GM20431 (cell line): ENCODE data around the gene ZNF559.

ENCODE experiments used
- in situ Hi-C: fragments of 300-500 bp; cut with MseI, MboI; formaldehyde crosslinking; loops from one replicate; pipeline ENCODE4 v1.15.0; 2020; ENCODE audit warnings: low sequenced_read_pairs; ENCODE audit not compliant: unreplicated experiment

ZNF559 gene

DNA sequence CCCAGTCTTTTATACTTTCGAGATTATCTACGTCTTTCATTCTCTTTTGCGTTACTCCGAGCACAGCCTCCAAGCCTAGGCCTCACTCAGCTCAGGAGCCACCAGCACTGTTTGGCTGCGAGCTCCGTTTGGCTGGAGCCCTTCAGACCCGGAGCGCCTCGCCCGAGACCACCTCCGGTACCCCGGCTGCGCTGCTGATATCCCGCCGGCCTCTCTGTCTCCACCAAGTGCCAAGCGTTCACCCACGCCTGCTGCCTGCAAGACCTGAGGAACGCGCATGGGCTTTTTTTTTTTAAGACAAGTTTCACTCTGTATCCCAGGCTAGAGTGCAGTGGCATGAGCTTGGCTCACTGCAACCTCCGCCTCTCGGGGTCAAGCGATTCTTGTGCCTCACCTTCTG lies 24.7 kb downstream of the ZNF559 start:
- in situ Hi-C loops = no loop called here

DNA sequence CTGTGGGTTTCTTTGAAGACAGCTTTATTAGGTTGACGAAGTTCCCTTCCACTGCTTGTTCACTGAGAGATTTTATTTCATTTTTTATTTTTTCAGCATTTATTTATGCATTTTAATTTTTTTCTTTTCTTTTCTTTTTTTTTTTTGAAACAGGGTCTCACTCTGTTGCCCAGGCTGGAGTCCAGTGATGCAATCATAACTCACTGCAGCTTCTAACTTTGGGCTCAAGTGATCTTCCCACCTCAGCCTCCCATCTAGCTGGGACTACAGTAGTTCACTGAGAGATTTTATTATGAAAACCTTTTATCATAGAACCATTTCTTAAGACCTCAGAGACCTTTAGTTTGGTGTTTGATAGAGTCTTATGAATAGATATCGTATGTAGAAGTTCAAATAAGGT lies 28.5 kb downstream of the ZNF559 start:
- in situ Hi-C loops = no loop called here

DNA sequence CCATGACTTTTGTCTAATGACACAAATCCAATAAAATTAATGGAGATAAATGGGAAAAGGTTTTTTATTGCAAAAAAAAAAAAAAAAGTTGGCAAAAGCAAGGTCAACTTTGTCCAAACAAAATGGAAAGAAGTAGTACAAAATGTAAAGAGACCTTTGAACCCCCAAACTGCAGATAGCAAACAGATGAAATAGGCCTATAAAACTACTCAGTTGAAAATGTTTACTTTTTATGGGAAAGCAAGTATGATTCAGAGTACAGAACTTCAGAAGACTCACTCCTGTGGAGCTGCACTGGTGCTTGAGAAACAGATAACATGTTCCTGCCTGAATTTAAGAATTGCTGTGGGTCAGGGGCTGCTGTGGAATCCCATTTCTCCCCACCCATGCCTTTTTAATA lies 29.0 kb downstream of the ZNF559 start:
- in situ Hi-C loops = no loop called here

DNA sequence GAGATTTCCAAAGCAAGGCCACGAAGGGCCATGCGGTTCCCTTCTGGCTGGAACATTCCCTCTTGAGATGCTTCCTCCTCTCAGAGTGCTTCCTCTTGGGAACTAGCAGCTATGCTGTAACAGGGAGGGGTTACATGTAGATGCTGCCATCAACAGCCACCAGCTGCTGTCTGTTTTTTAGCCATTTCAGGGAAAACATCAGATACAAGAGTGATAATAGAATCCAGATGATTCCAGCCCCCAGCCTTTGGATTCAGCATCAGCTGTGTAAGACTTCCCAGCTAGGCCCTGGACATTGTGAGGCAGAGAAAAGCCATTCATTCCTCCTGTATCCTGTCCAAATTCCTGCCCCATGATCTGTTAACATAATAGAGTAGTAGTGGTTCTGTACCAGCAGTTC lies 30.7 kb downstream of the ZNF559 start:
- in situ Hi-C loops = no loop called here

DNA sequence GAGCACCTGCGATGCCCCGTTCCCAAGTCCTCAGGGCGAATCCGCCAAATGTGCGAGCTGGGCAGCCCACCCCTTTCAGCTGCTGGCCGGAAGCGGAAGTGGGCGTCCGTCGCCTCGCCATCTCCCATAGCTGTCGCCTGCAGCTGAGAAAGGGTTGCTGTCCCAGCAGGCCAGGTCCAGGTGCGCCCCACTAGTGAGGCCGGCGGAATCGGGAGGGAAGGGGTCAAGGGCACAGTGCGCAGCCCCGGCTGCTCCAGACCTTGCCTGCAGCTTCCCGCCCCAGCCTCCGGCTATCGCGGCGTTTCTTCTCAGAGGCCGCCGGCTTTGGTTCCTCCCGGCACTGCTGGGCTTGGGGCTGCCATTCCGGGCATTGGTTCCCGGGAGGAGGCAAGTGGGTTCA lies 38.9 kb downstream of the ZNF559 start, which contains the start of gene ZNF177:
TSS of gene ZNF177 (plus strand) at position 109 of the 400 bp plus-strand sequence. CDS start 15,299 bp downstream, outside the sequence.
- in situ Hi-C loops = no loop called here

DNA sequence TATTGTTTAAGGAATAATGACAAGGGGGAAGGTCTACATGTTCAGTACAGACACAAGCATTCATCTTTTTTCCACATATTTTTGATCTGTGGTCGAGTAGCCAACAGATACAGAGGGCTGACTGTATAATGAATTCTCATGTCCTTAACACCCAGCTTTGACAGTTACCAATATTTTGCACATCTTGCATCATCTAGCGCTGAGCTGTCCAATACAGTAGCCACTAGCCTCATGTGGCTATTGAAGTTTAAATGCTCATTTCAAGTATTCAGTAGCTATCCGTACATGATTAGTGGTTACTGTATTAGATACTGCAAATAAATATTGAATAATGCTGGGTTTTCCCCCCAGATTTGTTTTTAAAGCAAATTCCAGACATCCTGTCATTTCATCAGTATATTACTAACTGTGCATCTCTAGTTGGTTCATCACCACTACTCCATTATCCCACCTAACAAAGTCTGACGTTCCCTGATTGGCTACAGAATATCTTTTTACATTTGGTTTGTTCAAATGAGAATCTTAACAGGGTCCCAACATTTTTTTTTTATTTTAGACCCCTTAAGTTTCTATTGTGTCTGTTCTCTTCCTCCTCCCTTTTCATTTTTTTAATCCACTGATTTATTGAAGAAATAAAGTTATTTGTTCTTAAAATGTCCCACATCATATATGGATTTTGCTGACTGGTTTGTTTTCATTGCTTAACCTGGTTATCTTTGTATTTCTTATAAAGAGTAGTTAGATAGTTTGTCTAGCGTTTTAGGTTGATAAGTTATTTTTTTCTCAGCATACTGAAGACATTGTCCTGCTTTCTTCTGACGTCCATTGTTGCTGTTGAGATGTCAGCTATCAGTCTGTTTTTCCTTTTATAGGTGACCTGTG lies 47.0 kb downstream of the ZNF559 start:
- in situ Hi-C loops = no loop called here

DNA sequence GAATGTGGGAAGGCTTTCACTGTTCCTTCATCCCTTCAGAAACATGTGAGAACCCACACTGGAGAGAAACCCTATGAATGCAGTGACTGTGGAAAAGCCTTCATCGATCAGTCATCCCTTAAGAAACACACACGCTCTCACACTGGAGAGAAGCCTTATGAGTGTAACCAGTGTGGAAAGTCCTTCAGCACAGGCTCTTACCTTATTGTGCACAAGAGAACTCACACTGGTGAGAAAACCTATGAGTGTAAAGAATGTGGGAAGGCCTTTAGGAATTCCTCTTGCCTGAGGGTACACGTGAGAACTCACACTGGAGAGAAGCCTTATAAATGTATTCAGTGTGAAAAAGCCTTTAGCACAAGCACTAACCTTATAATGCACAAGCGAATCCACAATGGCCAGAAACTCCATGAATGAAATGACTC lies 57.4 kb downstream of the ZNF559 start:
- in situ Hi-C loops = no loop called here
